MCF 10A (cell line): ENCODE results near the gene SCD5. TPM values are rescaled to one million over a fixed set of nuclear protein-coding genes. Genes with fewer than 3 reads are reported as not detected.

ENCODE experiments used
- Bru-seq: library from RNA; stranded (reverse); fragments of 400-500 nt; gene quantifications from one replicate; lab custom pipeline; 2021; lab: Mats Ljungman, UMichigan
- BruChase-seq, 2 experiments: library from RNA; stranded (reverse); fragments of 400-500 nt; gene quantifications; one replicate each; lab custom pipeline; 2021; lab: Mats Ljungman, UMichigan
- BruUV-seq: library from RNA; stranded (reverse); fragments of 400-500 nt; replicated peaks from 2 replicates; lab custom pipeline; 2021; lab: Mats Ljungman, UMichigan
- CTCF ChIA-PET: fragments of 300-600 bp; sonication (Branson Sonifier 250); formaldehyde crosslinking; extraction: SDS; loops from one replicate; lab custom pipeline; 2021; ENCODE audit warnings: antibody characterized with exemption, inconsistent platforms; lab: Yijun Ruan, JAX
- POLR2A ChIA-PET: fragments of 300-600, 350-650 bp; sonication (Branson Sonifier 250); formaldehyde crosslinking; extraction: SDS; loops from one replicate; lab custom pipeline; 2020; ENCODE audit warnings: antibody characterized with exemption, inconsistent platforms; lab: Yijun Ruan, JAX
- DNase-seq: peaks from one replicate; pipeline ENCODE4 v3.0.0-alpha.2; 2018; ENCODE audit not compliant: unreplicated experiment
- H3K27ac Mint-ChIP-seq: one replicate; pipeline ENCODE4 v1.8.0; 2022; ENCODE audit warnings: mild to moderate bottlenecking, low read depth, mixed read lengths; ENCODE audit not compliant: unreplicated experiment
- H3K27me3 Mint-ChIP-seq: one replicate; pipeline ENCODE4 v1.8.0; 2022; ENCODE audit warnings: mixed read lengths; ENCODE audit not compliant: insufficient read depth, unreplicated experiment
- H3K36me3 Mint-ChIP-seq: one replicate; pipeline ENCODE4 v1.8.0; 2022; ENCODE audit warnings: mild to moderate bottlenecking, moderate library complexity, mixed read lengths; ENCODE audit not compliant: insufficient read depth, unreplicated experiment
- H3K4me1 Mint-ChIP-seq: one replicate; pipeline ENCODE4 v1.8.0; 2022; ENCODE audit warnings: mixed read lengths; ENCODE audit not compliant: insufficient read depth, unreplicated experiment
- H3K4me3 Mint-ChIP-seq: one replicate; pipeline ENCODE4 v1.8.0; 2022; ENCODE audit warnings: mild to moderate bottlenecking, moderate library complexity, mixed read lengths; ENCODE audit not compliant: unreplicated experiment
- H3K9me3 Mint-ChIP-seq: one replicate; pipeline ENCODE4 v1.8.0; 2022; ENCODE audit warnings: mixed read lengths; ENCODE audit not compliant: unreplicated experiment
- intact Hi-C: fragments of 100-400 bp; cut with micrococcal nuclease; formaldehyde crosslinking; loops from 2 replicates; pipeline ENCODE4 v1.14.1; 2022
- long read RNA-seq: library from polyadenylated mRNA; stranded (forward); transcript quantifications from one replicate; pipeline ENCODE4 v2.0.0, GENCODE V29; 2022
- total RNA-seq: library from RNA; stranded (reverse); gene quantifications from 2 replicates; pipeline ENCODE4 v1.2.3, GENCODE V29; 2022
- TF ChIP-seq, protein P1 (sequence below): fragments of 200-600 bp; IDR thresholded peaks from one replicate; pipeline ENCODE4 v1.8.0; 2022; ENCODE audit warnings: antibody characterized with exemption, mild to moderate bottlenecking; ENCODE audit not compliant: unreplicated experiment

Gene SCD5
- total RNA-seq = 3.5 and 3.6 TPM in 2 replicates
- Bru-seq, nascent RNA = percentile 39 among the genes with signal in this experiment
- percentile 41 among the genes with signal in this experiment for BruChase-seq, experiment 1, labeled RNA remaining after a 6-hour chase
- BruChase-seq, experiment 2, labeled RNA remaining after a 2-hour chase = percentile 37 among the genes with signal in this experiment
- long read RNA-seq, partial matches to known transcripts = 1 of 2 reads
- long read RNA-seq, other reads (novel, unspliced or antisense) = 0 of 2 reads

DNA sequence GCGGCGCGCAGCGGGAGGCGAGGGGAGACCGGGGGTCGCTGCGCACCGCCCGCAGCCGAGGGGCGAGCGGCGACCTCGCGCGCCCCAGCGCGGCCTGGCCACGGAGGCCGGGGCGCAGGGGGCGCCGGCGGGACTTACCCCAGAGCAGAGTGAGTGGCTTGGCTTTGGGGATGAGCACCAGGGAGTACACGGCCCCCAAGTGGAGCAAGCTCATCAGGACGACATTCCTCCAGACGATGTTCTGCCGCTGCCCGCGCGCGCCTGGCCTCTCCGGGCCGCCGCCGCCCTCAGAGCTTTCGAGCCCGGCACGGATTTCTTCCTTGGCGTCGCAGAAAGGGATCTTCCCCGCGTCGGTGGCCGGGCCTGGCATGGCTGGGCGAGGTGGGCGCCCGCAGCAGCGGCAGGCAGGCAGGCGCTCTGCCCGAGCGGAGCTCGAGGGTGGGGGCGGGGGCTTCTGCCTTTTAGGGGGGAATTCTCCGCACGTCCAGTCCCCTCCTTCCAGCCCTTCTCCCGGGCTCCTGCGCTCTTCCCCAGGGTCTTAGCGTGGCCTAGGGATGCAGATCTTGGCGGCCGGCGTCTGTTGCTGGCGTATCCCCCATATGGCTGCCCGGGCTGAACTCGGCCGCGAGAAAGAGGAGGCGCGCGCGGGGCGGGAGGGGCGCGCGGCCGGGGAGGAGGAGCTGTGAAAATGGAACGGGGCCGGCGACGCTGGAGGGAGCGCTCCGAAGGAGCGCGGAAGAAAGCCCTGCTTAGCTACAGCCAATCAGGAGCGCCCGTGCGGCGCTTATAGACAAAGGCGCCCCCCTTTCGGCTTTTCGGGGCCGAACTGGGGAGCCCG, at the start of gene SCD5:
SCD5 (minus strand) TSS at position 629 of the 838 bp plus-strand sequence; CDS start at position 370, 259 bp downstream.
- Mint-ChIP-seq H3K9me3 (no peaks in the 10 kb centered on the region), H3K27me3 (no peaks in the 10 kb centered on the region), H3K4me3 (peak within 1 kb of the TSS; percentile 84), H3K36me3 (peaks cover 4% of the 10 kb centered on the region), H3K27ac (no peak within 1 kb of the TSS), H3K4me1 (peaks cover 11% of the 10 kb centered on the region)
- intact Hi-C loops = no loop called here
- BruUV-seq = no TSS peak
- CTCF ChIA-PET = interaction anchor here (0.6 to 4.4 kb wide), 10 partner anchors 9 to 516 kb away, joined by 3 to 51 read pairs (median 6); no protein-coding TSS in a partner anchor
- DNase-seq = peak; percentile 77
- TF ChIP-seq, protein P1, sequence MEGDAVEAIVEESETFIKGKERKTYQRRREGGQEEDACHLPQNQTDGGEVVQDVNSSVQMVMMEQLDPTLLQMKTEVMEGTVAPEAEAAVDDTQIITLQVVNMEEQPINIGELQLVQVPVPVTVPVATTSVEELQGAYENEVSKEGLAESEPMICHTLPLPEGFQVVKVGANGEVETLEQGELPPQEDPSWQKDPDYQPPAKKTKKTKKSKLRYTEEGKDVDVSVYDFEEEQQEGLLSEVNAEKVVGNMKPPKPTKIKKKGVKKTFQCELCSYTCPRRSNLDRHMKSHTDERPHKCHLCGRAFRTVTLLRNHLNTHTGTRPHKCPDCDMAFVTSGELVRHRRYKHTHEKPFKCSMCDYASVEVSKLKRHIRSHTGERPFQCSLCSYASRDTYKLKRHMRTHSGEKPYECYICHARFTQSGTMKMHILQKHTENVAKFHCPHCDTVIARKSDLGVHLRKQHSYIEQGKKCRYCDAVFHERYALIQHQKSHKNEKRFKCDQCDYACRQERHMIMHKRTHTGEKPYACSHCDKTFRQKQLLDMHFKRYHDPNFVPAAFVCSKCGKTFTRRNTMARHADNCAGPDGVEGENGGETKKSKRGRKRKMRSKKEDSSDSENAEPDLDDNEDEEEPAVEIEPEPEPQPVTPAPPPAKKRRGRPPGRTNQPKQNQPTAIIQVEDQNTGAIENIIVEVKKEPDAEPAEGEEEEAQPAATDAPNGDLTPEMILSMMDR = no peak
- POLR2A ChIA-PET = interaction anchor here (0.6 to 2.8 kb wide), 3 partner anchors 14 to 265 kb away, joined by 3 to 30 read pairs (median 3); no protein-coding TSS in a partner anchor

DNA sequence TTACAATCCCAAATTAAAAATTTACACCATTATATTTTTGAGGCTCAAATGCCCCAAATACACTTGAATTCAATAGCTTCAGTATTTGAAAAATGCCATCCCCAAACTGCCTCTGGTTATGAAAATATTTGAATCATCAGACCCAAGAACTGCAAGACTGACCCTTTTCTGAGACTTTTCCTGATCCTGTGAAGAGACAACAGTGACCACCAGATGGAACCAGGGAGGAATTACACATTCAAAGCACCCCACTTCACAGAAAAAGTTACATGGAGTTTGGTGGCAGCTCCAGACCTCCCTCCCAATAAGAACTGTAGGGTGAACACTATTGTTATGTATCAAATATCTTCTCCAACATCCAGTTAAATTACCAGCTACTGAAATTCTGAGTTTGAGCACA, 44.0 kb upstream of the SCD5 start:
- H3K27ac Mint-ChIP-seq = no peak overlapping the region
- BruUV-seq = no TSS peak

GRCh38 chr4:82839624-82840023, 41.0 kb upstream of the SCD5 start:
- no TSS peak for BruUV-seq
- no peak overlapping the region for H3K4me3 Mint-ChIP-seq
- DNase-seq = no peak
- ChIA-PET CTCF (no interaction called here), POLR2A (interaction anchor here (1.9 kb wide), 1 partner anchor 13 kb away, joined by 8 read pairs; no protein-coding TSS in a partner anchor)
- H3K9me3 Mint-ChIP-seq = no peaks in the 10 kb centered on the region
- no peak overlapping the region for H3K27ac Mint-ChIP-seq
- H3K36me3 Mint-ChIP-seq = peaks cover 97% of the 10 kb centered on the region
- no peaks in the 10 kb centered on the region for H3K27me3 Mint-ChIP-seq
- no peaks in the 10 kb centered on the region for H3K4me1 Mint-ChIP-seq
- TF ChIP-seq, protein P1 = no peak
- intact Hi-C loops = no loop called here

More for the DNA sequence above, 44.0 kb upstream of the SCD5 start:
- Mint-ChIP-seq H3K4me1 (peaks cover 7% of the 10 kb centered on the region), H3K36me3 (peaks cover 100% of the 10 kb centered on the region), H3K9me3 (no peaks in the 10 kb centered on the region), H3K27me3 (no peaks in the 10 kb centered on the region), H3K4me3 (no peak overlapping the region)
- TF ChIP-seq, protein P1 = peak; percentile 36
- DNase-seq = peak; percentile 21
- POLR2A ChIA-PET = interaction anchor here (1.1 kb wide), 1 partner anchor 18 kb away, joined by 3 read pairs; no protein-coding TSS in a partner anchor
- CTCF ChIA-PET = interaction anchor here (0.6 to 1.4 kb wide), 7 partner anchors 10 to 380 kb away, joined by 3 to 7 read pairs (median 4); no protein-coding TSS in a partner anchor
- intact Hi-C loops = no loop called here
